Vagina (tissue), 2 donors: Measurements from ENCODE around the gene L3MBTL4. TPM values are rescaled to one million over a fixed set of nuclear protein-coding genes. Genes with fewer than 3 reads are reported as not detected.

Experiments used
- DNase-seq, 2 donors: peaks; one replicate each; pipeline ENCODE4 v3.0.0-alpha.2; 2017; ENCODE audit errors: extremely low spot score in 2 of 2
- H3K27ac ChIP-seq: fragments of 200-600 bp; sonication (generic); one replicate; pipeline ENCODE4 v1.5.1; 2019
- H3K27me3 ChIP-seq: fragments of 200-600 bp; sonication (generic); one replicate; pipeline ENCODE4 v1.5.1; 2019
- H3K36me3 ChIP-seq, 2 donors: fragments of 200-600 bp; sonication (generic); one replicate each; pipeline ENCODE4 v1.5.1; 2017 to 2019
- H3K4me1 ChIP-seq: fragments of 200-600 bp; sonication (generic); one replicate; pipeline ENCODE4 v1.5.1; 2019
- H3K4me3 ChIP-seq, 2 donors: fragments of 200-600 bp; sonication (generic); 1 replicate in 1 of 2; 2 replicates in 1 of 2; pipeline ENCODE4 v1.5.1; 2016 to 2019
- H3K9me3 ChIP-seq: fragments of 200-600 bp; sonication (generic); one replicate; pipeline ENCODE4 v1.5.1; 2019
- CTCF ChIP-seq, 3 experiments: fragments of 450-650 bp in 2 of 3; fragments of 200-600 bp in 1 of 3; sonication (generic) in 1 of 3; IDR thresholded peaks; one replicate each; pipeline ENCODE4 v1.5.1; 2017 to 2019; ENCODE audit warnings: antibody characterized with exemption in 3 of 3, mild to moderate bottlenecking in 2 of 3, moderate library complexity in 2 of 3
- POLR2A ChIP-seq, 2 donors: fragments of 450-650 bp; IDR thresholded peaks; one replicate each; pipeline ENCODE4 v1.6.1; 2017; ENCODE audit warnings: antibody characterized with exemption in 2 of 2, mild to moderate bottlenecking in 2 of 2, moderate library complexity in 2 of 2
- POLR2AphosphoS5 ChIP-seq, 2 donors: sonication (generic); formaldehyde crosslinking; IDR thresholded peaks; one replicate each; pipeline ENCODE4 v1.9.0; 2017; ENCODE audit warnings: antibody characterized with exemption in 2 of 2, mild to moderate bottlenecking in 2 of 2, low read depth in 1 of 2; ENCODE audit not compliant: insufficient read depth in 1 of 2
- intact Hi-C: fragments of 100-400 bp; cut with DNase I; formaldehyde crosslinking; loops from one replicate; pipeline ENCODE4 v1.15.1; 2023
- total RNA-seq: library from RNA; depleted of rRNA; stranded (reverse); fragments of >200 nt; gene quantifications from one replicate; pipeline ENCODE4 v1.2.3, GENCODE V29; 2016

L3MBTL4 gene
- total RNA-seq, 1 donor from 2014 or later = 9.6 TPM

DNA sequence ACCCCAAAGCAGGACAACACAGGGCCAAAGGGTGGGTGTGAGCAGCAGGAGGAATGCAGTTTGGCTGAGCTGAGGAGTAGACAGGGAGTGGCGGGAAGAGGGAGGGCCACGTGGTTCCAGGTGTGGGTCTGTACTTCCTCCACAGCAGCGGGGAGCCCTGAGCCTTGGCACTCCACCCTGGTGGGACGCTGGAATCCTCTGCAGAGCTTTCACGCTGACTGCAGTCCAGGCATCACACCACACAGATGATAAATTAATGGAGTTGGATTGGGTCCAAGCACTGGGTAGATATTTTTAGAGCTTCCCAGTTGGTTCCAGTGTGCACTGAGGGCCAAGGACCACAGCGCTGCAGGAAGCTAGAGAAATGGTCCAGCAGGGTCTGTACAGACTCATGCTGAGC is 452.3 kb downstream of the L3MBTL4 start:
- Histone ChIP-seq H3K4me1 (no peaks in the 10 kb centered on the region), H3K36me3 (no peaks in the 10 kb centered on the region), H3K27me3 (no peaks in the 10 kb centered on the region), H3K4me3 (no peak overlapping the region), H3K27ac (no peak overlapping the region), H3K9me3 (no peaks in the 10 kb centered on the region)
- TF ChIP-seq POLR2A (IDR thresholded peaks at IDR 0.05) (no peak), CTCF (IDR thresholded peaks at IDR 0.05) (no peak), POLR2AphosphoS5 (IDR thresholded peaks at IDR 0.05; ENCODE audit: insufficient read depth in 1 of 2, low read depth in 1 of 2) (no peak)
- peak in 1 of 2 donors; percentile 52 for DNase-seq
- intact Hi-C loops = no loop called here

- intact Hi-C loops = no loop called here
- no peaks in the 10 kb centered on the region for H3K27me3 ChIP-seq
- no peak overlapping the region for H3K4me3 ChIP-seq
- no peaks in the 10 kb centered on the region for H3K9me3 ChIP-seq
- TF ChIP-seq POLR2AphosphoS5 (IDR thresholded peaks at IDR 0.05; ENCODE audit: insufficient read depth in 1 of 2, low read depth in 1 of 2) (no peak), POLR2A (IDR thresholded peaks at IDR 0.05) (no peak), CTCF (IDR thresholded peaks at IDR 0.05) (no peak)
- H3K36me3 ChIP-seq = no peaks in the 10 kb centered on the region
- H3K27ac ChIP-seq = no peak overlapping the region
- H3K4me1 ChIP-seq = no peaks in the 10 kb centered on the region
- DNase-seq = peak in 1 of 2 donors; percentile 77
These were observed 452.9 kb downstream of the L3MBTL4 start for GRCh38 chr18:5961828-5962150.

- Histone ChIP-seq H3K36me3 (no peaks in the 10 kb centered on the region), H3K9me3 (no peaks in the 10 kb centered on the region), H3K4me3 (no peak overlapping the region), H3K4me1 (no peaks in the 10 kb centered on the region), H3K27ac (no peak overlapping the region), H3K27me3 (no peaks in the 10 kb centered on the region)
- no peak for TF ChIP-seq CTCF (IDR thresholded peaks at IDR 0.05)
- TF ChIP-seq POLR2AphosphoS5 (IDR thresholded peaks at IDR 0.05; ENCODE audit: insufficient read depth in 1 of 2, low read depth in 1 of 2) = no peak
- TF ChIP-seq POLR2A (IDR thresholded peaks at IDR 0.05) = no peak
- no peak for DNase-seq
- intact Hi-C loops = no loop called here
These were observed 453.4 kb downstream of the L3MBTL4 start for GRCh38 chr18:5961097-5961827.

DNA sequence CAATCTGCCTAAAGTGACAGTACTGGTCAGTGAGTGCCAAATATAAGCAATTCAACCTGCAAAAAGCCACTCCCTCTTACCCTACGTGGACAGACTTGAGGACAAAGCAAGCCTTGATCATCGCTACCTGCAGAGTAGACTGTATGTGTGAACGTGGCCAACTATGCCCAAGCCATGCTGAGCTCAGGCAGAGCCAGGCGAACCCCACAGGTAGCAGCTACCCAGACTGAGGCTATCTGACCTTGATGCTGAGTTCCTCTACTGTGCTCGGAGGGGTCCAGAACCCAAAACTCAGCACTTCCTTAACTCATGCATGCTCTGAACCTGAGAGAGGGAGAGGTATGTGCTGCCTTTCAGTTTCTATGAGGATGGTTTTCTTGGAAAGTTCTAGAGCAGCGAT is 455.9 kb downstream of the L3MBTL4 start:
- Histone ChIP-seq H3K4me3 (no peak overlapping the region), H3K27me3 (no peaks in the 10 kb centered on the region)

More for the DNA sequence above, 455.9 kb downstream of the L3MBTL4 start:
- H3K9me3 ChIP-seq = no peaks in the 10 kb centered on the region
- no peak overlapping the region for H3K27ac ChIP-seq
- no peaks in the 10 kb centered on the region for H3K4me1 ChIP-seq
- no peaks in the 10 kb centered on the region for H3K36me3 ChIP-seq
- TF ChIP-seq POLR2AphosphoS5 (IDR thresholded peaks at IDR 0.05; ENCODE audit: insufficient read depth in 1 of 2, low read depth in 1 of 2) (no peak), CTCF (IDR thresholded peaks at IDR 0.05) (no peak), POLR2A (IDR thresholded peaks at IDR 0.05) (no peak)
- DNase-seq = peak in 1 of 2 donors; percentile 67
- intact Hi-C loops = no loop called here
